GM21737 (cell line): ENCODE data around the gene SPATA20.

ENCODE experiments used
- ATAC-seq: cut with Tn5 transposase; IDR thresholded peaks from one replicate; pipeline ENCODE4 v1.9.1; 2021; ENCODE audit warnings: mild to moderate bottlenecking, moderate library complexity; ENCODE audit not compliant: unreplicated experiment

The SPATA20 gene

DNA sequence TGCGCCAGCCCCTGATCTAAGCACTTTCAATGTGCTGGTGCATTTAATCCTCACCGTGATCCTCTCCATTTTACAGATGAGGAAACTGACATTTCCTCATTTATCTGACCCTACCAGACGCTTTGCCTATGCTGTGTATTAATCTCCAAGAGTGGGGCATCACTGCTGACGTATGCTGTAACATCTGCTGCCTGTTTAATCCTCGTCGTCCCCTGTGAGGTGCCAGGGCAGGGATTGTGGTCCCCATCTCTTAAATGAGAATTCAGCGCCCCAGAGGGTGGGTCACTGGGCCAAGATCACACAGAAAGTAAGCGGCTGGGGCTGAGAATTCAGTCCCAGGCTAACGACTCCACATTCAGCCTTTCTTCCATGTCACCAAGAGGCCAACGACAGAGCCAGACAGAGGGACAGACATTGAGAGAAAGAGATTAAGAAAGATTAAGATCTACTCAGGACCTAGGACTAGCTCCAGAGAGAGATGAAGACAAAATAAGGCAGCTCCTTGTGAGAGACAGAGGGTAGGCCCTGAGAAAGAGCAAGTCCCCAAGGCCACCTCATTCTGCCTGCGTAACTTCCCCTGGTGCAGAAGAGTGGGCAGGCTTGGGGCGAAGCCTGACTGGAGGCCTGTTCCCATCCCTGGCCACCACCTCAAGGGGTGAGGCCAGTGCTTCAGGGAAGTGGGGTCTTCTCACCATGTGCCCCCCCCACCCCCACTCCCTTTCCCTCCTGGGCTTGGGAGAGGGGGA lies 27.1 kb downstream of the SPATA20 start:
- no peak for ATAC-seq

DNA sequence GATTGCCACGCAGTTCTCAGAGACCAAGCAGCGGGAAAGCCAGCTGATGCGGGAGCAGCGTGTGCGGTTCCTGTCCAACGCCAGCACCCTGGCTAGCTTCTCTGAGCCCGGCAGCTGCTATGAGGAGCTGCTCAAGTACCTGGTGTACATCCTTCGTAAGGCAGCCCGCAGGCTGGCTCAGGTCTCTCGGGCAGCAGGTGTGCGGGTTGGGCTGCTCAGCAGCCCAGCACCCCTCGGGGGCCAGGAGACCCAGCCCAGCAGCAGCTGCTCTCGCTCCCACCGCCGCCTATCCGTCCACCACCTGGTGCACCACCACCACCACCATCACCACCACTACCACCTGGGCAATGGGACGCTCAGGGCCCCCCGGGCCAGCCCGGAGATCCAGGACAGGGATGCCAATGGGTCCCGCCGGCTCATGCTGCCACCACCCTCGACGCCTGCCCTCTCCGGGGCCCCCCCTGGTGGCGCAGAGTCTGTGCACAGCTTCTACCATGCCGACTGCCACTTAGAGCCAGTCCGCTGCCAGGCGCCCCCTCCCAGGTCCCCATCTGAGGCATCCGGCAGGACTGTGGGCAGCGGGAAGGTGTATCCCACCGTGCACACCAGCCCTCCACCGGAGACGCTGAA lies 28.7 kb downstream of the SPATA20 start:
- ATAC-seq, result no peak

- ATAC-seq, result no peak
Observed at GRCh38 chr17:50576864-50577263, 29.9 kb downstream of the SPATA20 start.

DNA sequence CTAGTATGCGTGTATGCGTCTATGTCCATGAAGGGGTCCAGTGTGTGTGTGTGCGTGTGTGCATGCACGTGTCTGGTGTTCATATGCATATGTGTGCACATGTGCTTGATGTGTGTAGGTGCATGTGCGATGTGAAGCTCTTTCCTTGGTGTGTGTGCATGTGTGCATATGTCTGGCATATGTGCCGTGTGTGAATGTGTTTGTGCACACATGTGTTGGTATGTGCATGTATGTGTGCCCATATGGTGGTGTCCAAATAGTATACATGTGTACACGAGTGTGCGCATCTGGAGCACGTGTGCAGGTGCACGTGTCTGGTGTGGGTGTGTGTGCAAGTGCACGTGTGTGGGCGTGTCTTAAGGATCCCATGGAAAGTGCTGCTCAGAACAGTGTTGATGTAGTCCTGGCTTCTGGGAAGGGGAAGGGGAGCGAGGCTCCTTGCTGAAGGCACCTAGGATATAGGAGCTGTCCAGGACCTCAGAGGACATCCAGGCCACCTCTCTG lies 30.5 kb downstream of the SPATA20 start:
- no peak for ATAC-seq

GRCh38 chr17:50578173-50578572 lies 31.2 kb downstream of the SPATA20 start:
- no peak for ATAC-seq

DNA sequence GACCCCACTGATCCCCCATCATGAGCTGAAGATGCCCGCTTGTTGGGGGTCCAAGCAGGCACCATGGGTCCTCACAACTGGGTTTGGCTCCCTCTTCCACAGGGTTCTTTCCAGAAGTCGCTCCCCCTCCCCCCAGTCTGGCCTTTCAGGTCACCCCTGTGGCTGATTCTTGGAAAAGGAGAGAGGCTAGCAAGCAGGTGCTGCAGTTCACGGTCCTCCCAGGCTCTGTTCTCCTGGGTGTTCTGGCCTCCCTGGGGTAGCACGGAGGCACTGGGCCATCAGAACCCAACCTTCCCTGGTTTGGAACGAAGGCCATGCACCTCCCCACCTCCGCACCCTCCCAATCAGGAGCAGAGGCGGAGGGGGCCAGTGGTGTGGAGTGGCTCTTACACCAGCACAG lies 32.4 kb downstream of the SPATA20 start:
- no peak for ATAC-seq

GRCh38 chr17:50580646-50581045 lies 33.7 kb downstream of the SPATA20 start:
- no peak for ATAC-seq

GRCh38 chr17:50581316-50581715 lies 34.3 kb downstream of the SPATA20 start:
- ATAC-seq, result no peak

GRCh38 chr17:50582741-50583140 lies 35.8 kb downstream of the SPATA20 start:
- no peak for ATAC-seq

DNA sequence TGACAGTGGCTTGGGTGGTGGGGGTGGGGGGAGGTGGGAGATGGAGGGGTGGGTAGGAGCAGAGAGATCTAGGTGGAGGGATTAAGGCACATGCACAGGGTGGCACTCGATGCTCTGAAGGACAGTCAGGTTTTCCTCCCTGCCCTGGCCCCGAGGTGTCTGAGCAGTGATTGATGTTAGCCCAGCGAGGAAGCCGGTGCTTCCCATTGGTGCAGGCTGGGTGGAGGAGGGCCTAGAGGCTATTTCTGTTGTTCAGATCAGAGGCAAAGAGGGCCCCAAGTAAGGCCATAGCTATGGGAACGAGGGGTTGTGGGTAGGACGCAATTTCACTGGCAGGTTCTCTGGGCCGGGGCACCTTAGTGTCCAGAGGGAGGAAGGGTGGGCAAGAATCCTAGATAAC lies 36.7 kb downstream of the SPATA20 start:
- no peak for ATAC-seq

- ATAC-seq, result no peak
Observed at GRCh38 chr17:50584116-50584515, 37.1 kb downstream of the SPATA20 start.

DNA sequence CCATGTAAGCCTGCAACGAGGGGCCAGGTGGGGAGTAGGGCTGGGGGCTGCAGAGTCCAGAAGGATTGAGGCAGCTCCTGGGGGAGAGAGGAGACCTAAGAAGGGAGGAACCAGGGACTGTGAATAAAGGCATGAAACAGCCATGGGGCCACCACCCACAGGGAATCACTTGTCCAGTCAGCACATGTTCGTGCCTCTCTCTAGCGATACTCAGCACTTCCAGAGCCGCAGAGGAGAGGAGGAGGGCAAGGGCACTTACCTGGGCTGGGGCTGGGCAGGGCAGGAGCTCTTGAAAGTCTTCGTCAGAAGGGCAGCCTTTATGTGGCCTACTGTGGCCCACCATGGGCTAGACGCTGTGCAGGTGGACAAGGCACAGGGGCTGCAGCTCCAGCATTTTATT lies 37.8 kb downstream of the SPATA20 start:
- no peak for ATAC-seq

DNA sequence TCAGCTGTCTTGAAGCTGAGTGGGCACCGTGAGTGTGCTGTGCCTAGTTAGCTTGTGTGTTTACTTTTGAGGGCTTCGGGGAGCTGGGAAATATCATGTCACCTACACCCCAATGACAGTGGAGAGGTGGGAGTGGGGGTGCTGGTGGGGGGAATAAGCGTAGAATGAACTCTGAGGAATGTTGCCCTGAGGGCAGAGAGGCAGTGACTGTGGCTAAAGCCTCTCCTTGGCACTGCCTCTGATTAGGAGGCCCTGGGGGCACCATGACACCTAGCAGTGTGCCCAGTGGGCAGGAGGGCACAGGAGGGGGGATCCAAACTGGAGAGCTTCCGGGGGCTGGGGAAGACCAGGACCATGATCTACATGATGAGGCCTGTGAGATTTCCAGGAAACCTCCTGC lies 38.4 kb downstream of the SPATA20 start:
- ATAC-seq, result no peak

DNA sequence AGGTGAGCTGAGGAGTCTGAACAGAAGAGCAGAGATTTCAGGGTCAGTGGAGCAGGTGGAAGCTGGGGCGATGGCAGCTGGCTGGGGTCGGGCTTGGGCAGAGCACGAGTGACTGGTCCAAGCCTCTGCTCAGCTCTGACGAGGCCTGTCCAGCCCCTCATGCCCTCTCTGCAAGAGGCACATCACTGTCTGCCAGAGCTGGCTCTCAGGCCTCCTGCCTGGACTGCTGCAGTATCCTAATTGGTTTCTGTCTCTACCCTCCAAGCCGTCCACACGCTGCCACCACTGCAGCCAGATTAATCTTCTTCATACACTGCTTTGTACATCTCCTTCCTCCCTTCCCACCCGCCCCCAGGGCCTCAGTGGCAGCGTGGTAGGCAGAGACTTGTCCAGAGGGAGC lies 38.9 kb downstream of the SPATA20 start:
- no peak for ATAC-seq

DNA sequence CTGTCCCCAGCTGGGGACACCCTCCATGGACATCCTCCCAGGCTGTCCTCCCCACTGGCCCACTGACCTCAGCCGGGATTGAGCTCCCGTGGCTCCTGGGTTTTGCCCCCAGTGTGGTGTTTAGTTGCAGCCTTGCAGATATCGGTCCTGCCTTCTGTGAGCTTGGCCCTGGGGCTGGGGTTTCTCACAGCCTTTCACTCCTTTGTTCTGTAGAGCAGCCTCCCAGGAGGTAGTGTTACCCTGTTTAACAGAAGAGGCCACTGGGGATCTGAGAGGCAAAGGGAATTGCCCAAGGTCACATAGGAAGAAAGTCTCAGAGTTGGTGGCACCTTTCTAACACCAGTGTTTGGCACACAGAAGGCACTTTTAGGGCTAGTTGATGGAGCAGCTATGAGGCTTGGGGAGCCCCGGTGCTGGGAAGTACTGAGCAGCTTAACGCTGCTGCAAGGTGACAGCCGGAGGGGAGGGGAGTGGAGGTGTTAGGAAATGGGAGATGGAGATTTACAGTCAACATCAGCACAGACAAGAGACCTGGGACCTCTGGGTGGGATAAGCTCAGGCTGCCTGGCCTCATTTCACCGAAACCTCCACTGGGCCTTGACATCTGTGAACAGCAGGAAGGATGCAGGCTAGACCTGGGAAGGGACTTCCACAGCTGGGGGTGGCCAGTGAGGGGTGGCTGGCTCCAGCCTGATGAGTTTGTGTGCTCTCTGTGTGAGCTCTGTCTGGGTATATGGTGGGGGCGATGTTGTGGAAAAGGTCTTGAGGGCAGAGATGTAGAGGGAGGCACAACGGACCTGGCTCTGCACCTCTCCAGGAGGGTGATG lies 39.7 kb downstream of the SPATA20 start:
- no peak for ATAC-seq

DNA sequence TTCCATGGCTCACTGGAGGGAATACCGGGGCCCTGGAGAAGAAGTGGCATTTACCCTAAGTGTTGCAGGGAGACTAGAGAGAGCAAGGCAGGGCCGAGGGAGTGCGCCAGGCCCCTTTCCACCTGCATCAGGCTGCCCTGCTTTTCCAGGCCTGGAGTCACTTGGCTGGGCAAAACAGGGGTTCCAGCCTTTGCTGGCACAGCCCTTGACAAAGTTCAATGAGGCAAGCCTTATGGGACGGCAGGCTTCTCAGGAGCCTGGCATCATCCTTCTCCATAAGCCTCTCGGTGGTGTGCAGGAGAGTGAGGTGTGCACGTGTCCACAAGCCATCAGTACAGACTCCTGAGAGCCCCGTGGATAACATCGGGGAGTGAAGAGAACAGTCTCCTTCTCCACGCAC lies 40.6 kb downstream of the SPATA20 start:
- no peak for ATAC-seq

DNA sequence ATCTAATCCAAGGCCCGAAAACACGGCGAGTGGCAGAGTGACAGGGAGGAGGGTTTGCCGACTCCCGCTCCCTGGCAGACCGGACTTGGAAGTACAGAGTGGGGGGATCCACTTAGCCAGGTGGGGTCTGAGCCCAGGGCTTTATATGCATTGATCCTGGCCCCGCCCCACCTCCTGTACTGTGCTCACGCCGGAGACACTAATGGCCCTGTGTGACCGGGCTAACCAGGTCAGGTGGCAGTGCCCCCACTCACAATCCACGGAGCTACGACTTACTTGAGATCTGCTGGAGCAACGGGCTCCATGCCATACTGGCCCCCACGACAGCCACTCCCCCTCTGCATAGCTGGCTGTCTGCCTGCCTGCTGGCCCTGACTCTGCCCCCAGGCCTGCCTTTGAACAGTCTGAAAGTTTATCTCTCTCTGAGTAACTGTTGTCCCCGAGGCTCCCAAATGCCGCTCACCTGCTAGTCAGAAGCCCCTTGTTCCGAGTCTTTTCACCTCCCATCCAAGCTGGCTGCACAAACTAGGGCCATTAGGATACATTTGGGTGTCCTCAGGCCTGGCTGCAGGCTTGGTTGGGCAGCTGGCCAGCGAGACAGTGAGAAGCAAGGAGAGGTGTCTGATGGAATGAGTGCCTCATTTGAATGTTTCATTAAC lies 41.5 kb downstream of the SPATA20 start:
- ATAC-seq, result no peak

- ATAC-seq, result no peak
Observed at GRCh38 chr17:50589095-50589705, 42.2 kb downstream of the SPATA20 start.

GRCh38 chr17:50590946-50591737 lies 44.2 kb downstream of the SPATA20 start:
- no peak for ATAC-seq

GRCh38 chr17:50593321-50593720 lies 46.3 kb downstream of the SPATA20 start:
- ATAC-seq, result no peak
